Cortex of kidney (tissue), 1 donor: ENCODE data around the gene ARMS2.

Experiments used
- DNase-seq: peaks from one replicate; lab custom pipeline; 2025; lab: John Stamatoyannopoulos, UW

Gene ARMS2

DNA sequence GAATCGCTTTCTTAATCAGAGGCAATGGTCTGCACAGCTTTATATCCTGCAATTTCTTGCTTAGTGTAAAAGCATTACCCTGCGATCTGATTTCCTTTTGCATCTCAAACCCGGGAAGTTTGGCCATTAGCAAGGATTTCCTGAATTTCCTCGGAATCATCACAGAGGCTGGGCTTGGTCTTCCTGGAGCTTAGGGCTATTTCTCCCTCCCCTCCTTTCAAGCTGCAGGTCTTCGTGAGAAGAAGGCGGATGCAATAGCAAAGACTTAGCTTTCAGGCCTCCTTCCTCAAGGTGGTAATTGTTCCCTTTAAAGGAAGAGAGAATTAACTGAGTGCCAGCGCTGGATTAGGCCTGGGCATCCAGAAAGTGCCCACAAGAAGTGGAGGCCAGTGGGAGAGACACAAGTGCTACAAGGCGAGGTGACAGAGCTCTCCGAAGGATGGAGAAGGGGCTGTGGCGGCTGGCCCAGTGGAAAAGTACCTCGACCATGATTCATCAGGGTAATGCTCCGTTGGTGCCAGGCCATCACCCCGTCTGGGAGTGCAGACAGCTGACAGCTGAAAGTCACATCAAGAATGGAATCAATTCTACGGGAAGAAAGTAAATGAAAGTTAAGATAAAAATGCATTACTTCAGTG lies 4.0 kb upstream of the ARMS2 start:
- no peak for DNase-seq

DNA sequence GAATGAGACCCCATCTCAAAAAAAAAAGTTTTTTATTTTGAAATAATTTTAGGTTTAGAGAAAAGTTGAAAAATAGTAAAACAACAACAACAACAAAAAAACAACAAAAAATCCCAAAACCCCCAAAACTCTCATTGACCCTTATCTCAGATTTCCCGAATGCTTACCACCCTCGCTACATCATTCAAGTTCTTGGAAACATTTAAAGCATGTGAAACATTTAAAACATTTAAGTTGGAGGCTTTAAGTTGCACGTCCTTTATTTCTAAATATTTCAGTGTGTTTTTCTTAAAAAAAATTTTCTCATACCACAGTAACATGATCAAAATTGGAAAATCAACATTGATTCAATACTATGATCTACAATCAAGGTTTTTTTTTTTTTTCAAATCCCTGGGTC lies 382 bp upstream of the ARMS2 start:
- DNase-seq = no peak

DNA sequence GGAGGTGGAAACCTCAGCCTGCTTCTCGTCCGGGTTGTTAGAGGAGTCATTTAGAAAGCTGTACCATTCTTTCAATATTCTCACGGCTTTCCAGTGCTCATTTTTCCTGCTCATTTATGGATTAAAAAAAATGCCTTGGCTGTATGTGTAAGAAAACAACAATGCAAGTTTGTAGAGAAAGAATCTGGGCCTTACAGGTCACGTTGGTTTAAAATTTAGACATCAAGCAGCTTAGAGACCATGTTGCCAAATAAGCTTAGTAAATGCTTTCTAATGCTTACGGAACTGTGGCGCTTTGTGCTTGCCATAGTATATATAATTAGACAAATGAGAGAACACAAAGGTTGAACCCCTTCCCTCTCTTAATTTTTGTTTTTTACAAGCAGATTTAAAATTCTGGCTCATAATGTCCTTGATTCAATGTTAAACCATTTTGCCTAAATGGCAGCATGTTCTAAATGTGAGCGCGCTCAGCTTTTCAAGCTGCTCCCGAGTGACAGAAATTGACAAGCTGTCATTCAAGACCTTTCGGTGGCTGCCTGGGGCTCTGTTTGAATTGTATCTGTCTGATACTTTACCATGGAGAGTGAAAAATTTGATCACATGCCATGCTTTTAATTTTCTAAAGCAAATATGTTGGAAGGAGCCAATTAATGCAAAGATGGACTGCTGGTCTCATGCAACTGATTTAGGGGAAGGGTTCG lies 1.1 kb downstream of the ARMS2 start:
- no peak for DNase-seq

DNA sequence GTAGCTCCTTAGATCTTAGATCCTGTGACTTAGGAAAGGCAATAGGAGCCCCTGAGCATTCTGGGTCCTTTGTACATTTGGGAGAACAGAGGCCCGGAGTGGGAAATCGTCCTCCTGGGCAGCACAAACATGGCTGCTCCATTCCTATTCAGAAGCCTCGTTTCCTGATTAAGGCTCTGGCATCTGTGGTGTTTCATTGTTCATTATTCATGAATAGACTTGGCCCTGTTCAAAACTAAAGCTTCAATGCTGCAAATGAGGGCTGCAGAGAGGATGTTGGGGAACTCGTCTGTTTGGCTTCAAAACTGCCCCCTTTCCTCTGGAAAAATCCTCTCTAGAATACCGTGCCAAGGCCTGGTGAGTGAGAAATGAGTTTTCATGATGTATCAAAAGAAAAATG lies 3.5 kb downstream of the ARMS2 start:
- no peak for DNase-seq

DNA sequence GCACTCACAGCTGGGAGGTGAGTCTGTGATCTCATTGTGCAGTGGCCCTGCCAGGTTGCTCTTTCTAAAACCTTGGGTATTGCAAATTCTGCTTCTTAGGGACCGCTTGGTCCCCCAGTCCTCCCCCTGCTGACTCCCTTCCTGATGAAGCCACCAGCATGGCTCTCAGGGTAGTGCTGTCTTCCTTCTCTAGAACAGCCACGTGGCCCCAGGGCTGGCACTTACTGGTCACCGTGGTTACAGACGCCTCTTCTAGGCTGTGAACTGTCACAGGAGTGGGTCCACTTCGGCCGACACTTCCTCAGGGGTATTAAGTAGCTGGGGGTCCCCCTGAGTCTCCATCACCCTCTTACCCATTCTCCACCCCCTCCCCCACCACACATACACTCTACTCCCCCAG lies 4.2 kb downstream of the ARMS2 start:
- DNase-seq = no peak

DNA sequence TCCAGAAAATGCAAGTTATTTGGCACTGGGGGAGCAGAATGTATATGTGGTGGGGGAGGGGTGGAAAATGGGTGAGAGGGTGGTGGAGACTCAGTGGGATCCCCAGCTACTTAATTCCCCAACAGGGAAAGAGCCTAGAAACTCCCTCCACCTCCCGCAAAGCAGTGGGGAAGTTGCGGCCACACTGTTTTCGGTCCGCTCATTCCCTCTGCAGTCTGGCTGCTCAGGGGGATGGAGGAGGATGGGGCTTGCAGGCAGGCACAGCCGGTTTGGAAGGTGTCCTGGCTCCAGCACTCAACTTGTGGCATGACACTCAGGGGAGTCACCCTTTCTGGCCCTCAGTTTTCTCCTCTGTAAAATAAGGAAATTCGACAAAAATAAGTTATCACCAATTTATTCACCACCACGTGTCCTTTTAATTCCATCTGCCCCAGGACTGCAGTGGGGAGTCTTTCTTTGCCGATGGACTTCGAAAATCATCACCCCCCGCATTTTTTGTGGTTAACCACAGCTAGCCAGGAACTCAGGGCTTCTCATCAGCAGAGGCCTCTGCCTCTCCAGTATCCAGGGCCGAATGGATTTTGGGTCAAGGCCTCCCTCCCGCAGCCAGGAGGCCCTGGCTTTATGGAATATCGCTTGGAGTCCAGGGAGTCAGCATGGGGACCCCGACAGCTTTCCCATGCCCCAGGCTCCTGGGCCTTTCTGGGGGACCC lies 5.3 kb downstream of the ARMS2 start:
- no peak for DNase-seq

DNA sequence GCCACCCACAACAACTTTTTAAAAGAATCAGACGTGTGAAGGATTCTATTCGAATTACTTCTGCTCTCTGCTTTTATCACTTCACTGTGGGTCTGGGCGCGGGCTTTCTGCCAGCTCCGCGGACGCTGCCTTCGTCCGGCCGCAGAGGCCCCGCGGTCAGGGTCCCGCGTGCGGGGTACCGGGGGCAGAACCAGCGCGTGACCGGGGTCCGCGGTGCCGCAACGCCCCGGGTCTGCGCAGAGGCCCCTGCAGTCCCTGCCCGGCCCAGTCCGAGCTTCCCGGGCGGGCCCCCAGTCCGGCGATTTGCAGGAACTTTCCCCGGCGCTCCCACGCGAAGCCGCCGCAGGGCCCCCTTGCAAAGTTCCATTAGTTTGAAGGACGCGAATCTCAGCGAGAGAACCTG lies 6.4 kb downstream of the ARMS2 start:
- DNase-seq = no peak

DNA sequence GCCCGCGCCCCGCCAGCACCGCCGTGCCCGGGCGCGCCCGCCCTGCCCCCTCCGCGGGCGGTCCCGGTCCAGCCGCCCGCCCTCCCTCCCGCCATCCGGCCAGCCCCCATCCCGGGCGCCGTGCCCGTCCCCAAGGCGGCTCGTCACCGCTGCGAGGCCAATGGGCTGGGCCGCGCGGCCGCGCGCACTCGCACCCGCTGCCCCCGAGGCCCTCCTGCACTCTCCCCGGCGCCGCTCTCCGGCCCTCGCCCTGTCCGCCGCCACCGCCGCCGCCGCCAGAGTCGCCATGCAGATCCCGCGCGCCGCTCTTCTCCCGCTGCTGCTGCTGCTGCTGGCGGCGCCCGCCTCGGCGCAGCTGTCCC lies 6.9 kb downstream of the ARMS2 start, which contains the start of gene HTRA1:
Gene HTRA1, plus strand, starts transcription at position 187 of the 362 bp plus-strand sequence. Its CDS starts 100 bp downstream, at position 287.
- DNase-seq = no peak

DNA sequence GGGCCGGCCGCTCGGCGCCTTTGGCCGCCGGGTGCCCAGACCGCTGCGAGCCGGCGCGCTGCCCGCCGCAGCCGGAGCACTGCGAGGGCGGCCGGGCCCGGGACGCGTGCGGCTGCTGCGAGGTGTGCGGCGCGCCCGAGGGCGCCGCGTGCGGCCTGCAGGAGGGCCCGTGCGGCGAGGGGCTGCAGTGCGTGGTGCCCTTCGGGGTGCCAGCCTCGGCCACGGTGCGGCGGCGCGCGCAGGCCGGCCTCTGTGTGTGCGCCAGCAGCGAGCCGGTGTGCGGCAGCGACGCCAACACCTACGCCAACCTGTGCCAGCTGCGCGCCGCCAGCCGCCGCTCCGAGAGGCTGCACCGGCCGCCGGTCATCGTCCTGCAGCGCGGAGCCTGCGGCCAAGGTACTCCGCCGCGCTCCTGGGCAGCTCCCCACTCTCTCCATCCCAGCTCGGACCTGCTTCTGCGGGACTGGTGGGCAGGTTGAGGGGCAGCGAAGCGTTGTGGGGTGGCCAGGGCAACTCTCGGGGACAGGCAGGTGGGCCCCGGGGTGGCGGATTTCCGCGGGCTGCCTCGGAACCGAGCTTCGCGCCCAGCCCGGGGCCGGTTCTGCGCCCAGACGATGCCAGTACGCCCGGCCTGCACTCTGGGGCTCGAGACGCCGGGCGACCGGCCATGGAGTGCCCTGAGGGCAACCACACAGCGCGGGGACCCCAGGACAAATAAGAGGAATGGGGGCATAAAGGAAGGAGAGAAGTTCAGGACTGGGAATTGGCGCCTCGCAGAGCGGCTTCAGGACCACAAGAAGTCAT lies 7.5 kb downstream of the ARMS2 start:
- no peak for DNase-seq

DNA sequence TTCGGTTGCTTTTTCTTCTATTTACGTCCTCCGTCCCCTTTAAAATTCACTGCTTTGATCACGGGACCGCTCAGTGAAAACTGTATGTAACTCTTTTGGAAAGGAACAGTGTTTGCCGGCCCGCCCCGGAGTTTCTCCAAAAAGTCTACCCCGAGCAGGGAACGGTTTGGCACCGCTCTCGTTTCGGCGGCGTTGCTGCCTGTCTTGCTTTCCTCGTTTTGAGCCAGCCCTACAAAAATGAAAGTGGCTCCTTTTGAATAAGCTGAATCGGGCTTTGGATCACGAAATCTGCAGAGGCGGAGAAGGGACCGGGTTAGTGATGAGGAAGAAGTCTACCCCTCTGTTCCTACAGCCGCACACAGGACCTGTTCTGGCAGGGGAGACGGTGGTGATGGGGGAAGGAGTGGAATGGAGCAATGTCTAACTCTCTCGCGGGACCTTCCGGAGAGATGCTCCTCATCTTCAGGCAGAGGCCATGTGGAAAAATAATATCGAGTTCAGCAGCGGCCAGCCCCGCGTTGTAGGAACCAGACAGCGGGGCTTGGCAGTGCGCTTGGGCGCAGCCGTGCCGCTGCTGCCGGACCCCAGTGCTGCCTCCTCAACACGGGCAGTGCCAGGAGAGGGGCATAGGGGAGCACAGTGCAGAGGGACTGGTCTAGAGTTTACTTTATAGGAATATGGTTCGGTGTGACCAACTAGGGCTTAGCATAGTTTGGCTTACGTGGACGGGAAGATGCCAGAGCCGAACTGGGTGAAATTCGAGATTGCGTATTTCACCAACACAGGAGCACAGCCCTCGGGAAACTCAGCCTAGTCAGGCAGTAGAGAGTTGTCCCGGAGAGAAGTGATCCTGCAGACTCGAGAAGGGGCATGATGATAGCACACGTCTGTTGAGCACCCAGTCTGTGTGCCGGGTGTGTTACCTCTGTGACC lies 8.3 kb downstream of the ARMS2 start:
- DNase-seq = no peak

DNA sequence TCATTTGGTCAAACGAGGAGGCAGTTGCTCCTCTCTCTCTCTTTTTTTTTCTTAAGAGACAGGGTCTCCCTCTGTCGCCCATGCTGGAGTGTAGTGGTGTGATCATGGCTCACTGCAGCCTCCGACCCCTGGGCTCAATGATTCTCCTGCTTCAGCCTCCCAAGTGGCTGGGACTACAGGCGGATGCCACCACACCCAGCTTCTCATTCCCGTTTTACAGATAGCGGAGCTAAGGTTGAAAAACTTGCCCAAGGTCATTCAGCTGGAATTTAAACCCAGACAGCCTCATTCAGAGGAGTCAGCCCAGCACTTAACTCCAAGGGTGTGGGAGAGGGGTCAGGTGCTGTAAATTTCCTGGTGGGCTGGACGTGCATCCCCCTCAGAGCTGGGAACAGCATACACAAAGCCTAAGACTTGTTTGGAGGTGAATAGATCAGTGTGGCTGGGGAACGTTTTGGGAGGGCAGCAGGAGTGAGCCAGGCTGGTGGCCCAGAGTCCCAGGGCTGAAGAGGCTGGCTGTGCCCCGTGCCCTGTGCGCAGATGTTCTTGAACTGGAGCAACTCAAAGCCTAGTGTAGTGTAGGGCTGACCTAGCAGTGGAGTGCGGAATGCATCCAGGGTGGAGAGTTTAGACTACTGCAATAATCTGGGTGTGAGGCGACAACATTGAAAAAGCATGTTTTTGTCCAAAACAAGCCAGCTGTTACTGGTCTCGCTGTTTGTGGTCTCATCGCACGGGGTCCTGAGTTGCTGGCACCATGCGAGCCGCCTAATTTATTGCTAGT lies 9.2 kb downstream of the ARMS2 start:
- DNase-seq = no peak

DNA sequence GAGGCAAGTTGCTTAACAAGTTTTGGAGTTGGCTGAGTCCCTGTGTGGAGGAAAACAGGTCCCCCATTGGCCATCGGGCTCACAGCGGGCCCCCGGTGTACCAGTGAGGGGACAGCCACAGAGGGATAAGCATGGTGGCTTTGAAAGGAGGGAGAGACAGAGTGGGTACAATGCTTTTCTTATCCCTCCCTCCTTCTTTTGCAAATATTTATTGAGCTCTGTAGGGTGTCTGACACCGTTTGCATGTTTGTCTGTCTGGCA lies 9.7 kb downstream of the ARMS2 start:
- DNase-seq = no peak

DNA sequence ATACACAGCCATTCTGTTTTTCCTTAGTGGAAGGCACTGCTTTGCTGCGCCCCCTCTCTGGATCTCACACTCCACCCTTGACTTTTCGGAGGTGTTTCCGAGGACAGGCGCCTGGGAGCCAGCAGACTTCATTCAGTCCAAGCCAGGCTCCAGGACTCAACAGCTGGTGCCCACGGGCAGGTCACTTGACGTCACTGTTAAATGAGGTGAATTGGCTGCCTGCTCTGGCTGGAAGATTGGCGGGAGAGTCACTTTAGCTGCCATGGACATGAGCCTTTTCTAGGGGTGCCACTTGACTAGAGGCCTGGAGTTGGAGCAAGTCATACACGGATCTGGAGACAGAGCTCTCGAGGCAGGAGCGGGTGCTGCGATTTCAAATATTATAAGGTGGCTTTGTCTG lies 10.1 kb downstream of the ARMS2 start:
- DNase-seq = no peak

DNA sequence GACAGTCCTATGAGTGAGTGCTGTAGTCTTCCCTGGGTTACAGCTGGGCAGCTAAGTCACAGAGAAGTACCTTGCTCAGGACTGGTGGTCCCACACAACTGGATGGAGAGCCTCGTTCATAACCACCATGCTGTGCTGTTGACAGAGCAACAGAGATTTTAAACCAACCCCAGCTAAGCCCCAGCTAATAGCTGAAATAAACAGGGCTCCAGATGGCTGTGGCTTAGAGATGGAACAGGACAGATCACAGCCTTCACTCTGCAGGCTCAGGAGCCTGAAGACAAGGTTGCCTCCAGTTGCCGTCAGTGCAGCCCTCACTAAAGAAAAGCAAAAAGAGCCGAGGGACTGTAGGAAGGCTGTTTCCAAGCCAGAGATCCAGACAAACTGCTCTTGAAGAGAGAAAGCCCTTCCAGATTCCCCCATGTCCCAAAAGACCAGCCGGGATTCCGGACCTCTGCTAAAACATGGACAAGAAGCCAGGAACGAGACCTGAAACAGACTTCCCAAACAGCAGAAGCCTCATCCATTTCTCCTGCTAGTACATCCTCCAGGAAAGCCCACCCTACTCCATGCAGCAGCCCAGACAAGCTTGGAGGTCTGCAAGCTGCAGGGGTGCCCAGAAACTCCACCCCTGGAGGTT lies 11.1 kb downstream of the ARMS2 start:
- DNase-seq = no peak

DNA sequence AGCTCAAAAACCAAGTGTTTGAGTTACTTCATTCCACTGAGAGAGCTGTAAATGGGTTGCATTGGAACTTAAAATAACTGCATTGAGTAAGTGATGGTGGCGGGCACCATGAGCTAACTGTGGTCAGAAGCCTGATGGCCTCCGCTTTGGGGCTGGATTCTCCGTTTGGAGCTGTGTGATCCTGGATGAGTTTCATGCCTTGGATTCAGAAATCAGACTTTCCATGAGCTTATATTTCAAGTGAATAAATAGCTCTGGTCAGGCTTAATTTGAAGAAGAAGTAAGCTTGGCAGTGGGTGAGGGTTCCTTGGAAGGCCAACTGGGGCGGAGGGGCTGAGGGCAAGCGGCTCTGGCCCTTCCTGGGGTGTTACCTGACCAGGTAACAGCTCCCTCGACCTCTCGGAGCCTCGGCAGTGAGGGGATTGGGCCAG lies 12.5 kb downstream of the ARMS2 start:
- no peak for DNase-seq

DNA sequence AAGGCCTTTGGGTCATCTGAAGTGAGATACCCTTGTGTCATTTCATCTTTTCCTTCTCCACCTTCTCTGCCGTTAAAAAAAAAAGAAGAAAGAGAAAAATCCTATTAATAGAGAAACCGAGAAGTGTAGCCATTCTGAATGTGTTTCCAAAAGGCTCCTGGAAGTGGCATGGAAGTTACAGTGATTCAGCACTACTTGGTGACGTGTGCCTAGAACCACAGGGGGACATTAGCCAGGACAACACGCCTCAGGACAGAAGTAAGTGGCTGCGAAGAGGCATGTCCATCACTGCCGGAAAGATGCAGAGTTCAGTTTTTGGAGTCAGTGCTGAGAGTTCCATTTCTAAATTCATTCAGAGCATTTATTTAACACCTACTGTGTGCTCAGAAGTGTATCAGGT lies 13.2 kb downstream of the ARMS2 start:
- no peak for DNase-seq

DNA sequence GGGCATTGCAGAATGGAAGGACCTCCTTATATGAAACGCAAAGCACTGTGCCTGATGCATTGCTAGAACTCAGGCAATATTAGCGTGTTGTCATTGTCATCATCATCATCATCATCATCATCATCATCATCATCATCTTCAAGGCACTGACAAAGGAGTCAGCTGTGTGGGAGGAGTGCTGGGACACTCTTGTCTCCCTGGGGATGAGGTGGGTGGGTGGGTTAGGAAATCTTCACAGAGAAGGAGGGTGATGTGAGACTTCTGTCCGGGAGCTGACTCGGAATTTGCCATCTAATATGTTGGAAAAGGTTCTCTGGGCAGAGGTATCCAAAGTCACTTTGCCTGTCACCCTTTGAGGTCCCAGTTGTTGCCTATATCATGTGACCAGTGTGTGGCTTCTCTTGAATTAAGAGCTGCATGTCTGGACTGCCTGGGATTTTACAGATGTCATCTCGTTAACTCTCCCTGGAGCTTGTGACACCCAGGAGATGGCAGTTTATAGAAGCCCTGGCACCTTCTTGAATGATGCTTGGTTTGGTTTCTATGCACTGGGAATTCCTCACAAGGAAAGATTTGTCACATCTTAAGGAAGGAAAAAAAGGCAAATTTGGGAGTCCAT lies 14.0 kb downstream of the ARMS2 start:
- no peak for DNase-seq

DNA sequence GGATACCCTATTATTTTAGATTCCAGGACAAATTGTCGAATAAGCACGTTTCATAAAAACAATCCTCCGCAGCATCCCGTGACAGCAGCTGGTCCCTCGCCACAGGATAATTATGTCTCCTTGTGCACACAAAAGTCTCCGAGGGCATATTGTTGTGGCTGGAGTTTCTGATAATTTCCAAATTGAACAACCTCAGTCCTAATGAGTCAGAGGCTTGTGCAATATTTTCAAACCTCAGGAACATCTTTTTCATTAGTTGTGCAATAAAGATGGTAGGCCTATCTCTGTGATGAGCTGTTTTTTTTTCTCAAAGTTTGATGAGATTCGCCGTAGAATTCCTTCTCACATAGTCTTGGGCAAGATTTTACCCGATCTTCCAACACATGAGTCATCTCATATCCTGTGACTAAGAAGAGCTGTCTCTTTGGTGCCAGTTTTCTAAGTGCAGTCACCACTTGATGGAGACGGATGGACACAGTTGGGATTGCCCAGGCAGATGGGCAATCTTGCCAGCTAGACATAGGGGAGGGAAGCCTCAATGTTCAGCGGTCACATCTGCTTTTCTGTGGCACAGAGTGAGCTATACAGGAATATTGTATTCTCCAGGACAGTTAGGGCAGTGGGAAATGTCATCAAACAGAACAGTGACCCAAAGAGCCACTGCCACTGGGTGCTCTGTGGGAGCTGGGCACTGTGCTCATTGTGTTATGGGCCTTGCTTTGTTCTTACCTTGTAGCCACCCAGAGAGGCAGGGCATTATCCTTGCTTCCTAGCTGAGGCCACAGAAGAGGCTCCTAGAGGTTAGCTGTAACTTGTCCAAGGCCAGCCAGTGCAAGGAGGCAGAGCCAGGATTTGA lies 14.7 kb downstream of the ARMS2 start:
- no peak for DNase-seq

DNA sequence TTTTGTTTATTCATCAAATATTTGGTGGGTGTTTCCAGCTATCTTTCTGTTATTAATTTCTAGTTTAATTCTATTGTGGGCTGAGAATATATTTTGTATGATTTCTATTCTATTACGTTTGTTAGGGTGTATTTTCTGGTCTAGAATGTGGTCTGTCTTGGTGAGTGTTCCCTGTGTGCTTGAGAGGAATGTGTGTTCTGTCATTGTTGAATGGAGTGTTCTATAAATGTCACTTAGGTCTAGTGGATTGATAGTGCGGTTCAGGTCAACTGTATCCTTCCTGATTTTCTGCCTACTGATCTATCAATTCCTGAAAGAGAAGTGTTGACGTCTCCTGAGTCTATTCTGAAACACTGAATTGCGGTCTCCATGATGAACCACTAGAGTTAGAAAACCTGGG lies 15.4 kb downstream of the ARMS2 start:
- DNase-seq = no peak
